Heart left ventricle (tissue), 16 donors: ENCODE data around the gene PPM1D. TPM values are rescaled to one million over a fixed set of nuclear protein-coding genes. Genes with fewer than 3 reads are reported as not detected.

Source experiments
- ATAC-seq, 4 donors: fragments of 200-7000 bp; cut with Tn5 transposase; one replicate each; pipeline ENCODE4 v1.9.1; 2020 to 2022; ENCODE audit warnings: moderate library complexity in 4 of 4, mild to moderate bottlenecking in 3 of 4, moderate number of reproducible peaks in 1 of 4
- DNase-seq, 5 donors: peaks; one replicate each; pipeline ENCODE4 v3.0.0-alpha.2; 2020
- H3K27ac ChIP-seq, 12 donors: fragments of 200-600 bp; sonication (generic) in 4 of 12; one replicate each; pipeline versions ENCODE4 v1.5.0 to v1.8.0; 2016 to 2022; ENCODE audit warnings: mild to moderate bottlenecking in 2 of 12
- H3K27me3 ChIP-seq, 9 donors: fragments of 200-600 bp; sonication (generic) in 2 of 9; one replicate each; pipeline versions ENCODE4 v1.5.1 to v1.8.0; 2016 to 2022; ENCODE audit warnings: mild to moderate bottlenecking in 3 of 9
- H3K36me3 ChIP-seq, 9 donors: fragments of 200-600 bp; sonication (generic) in 2 of 9; one replicate each; pipeline versions ENCODE4 v1.5.0 to v1.8.0; 2018 to 2022; ENCODE audit warnings: mild to moderate bottlenecking in 2 of 9
- H3K4me1 ChIP-seq, 12 donors: fragments of 200-600 bp; sonication (generic) in 4 of 12; one replicate each; pipeline versions ENCODE4 v1.5.0 to v1.8.0; 2016 to 2022; ENCODE audit warnings: mild to moderate bottlenecking in 3 of 12
- H3K4me3 ChIP-seq, 12 donors: fragments of 200-600 bp; sonication (generic) in 4 of 12; one replicate each; pipeline versions ENCODE4 v1.5.0 to v1.8.0; 2017 to 2022; ENCODE audit warnings: mild to moderate bottlenecking in 9 of 12, moderate library complexity in 4 of 12
- H3K9me3 ChIP-seq, 12 donors: fragments of 200-600 bp; sonication (generic) in 4 of 12; one replicate each; pipeline versions ENCODE4 v1.5.0 to v1.8.0; 2016 to 2022; ENCODE audit warnings: mild to moderate bottlenecking in 1 of 12
- POLR2A ChIP-seq, 2 donors: fragments of 450-650 bp; IDR thresholded peaks; one replicate each; pipeline ENCODE4 v1.6.1; 2017; ENCODE audit warnings: antibody characterized with exemption in 2 of 2, mild to moderate bottlenecking in 2 of 2, moderate library complexity in 2 of 2
- WGBS, 4 donors: extraction: QIAGEN DNeasy Blood & Tissue Kit in 2 of 4; methylation state at CpG; one replicate each; pipeline versions ENCODE4 v1.1.5 to v1.1.7; 2013 to 2018; 5-methylcytosine and 5-hydroxymethylcytosine counted together
- intact Hi-C, 10 donors: fragments of 100-400 bp; cut with DNase I; formaldehyde crosslinking; loops; one replicate each; pipeline versions ENCODE4 v1.11.1 to v1.14.2; 2022
- polyA plus RNA-seq, 2 donors: library from polyadenylated mRNA; stranded (reverse); fragments of 200-250 nt; gene quantifications; one replicate each; pipeline ENCODE4 v1.2.3, GENCODE V29; 2013
- total RNA-seq, 9 donors: library from RNA; depleted of rRNA in 2 of 9; stranded (reverse); fragments of >200 nt in 2 of 9; fragmentation: NEBNext Ultra II Directional in 3 of 9; extraction: Animal tissue kit (Norgen Biotek cat#: 25700) in 3 of 9; gene quantifications; one replicate each; pipeline versions ENCODE4 v1.1.0 to v1.2.4, GENCODE V29; 2016 to 2023
- TF ChIP-seq, protein P1 (sequence below), 12 donors: fragments of 200-600 bp; sonication (generic) in 4 of 12; IDR thresholded peaks; one replicate each; pipeline versions ENCODE4 v1.5.0 to v1.8.0; 2018 to 2022; ENCODE audit warnings: antibody characterized with exemption in 12 of 12, mild to moderate bottlenecking in 5 of 12
- donor health status: ischemic (EF 13 %, LVEDD 7.1; RV severe dilation, severe dysfunction).
- donor health status: healthy with polysubstance abuse.
- donor health status: DM: no; HTN: yes; CAD: no.
- donor health status: DM: no; HTN: no; CAD: no.
- donor health status: ischemic (EF 25% LVEDD 6.9; RV normal size, moderate dysfunction).
- donor health status: ischemic (EF 25% LVEDD 5.7; RV mildly dilated, moderate dysfunction).
- donor health status: healthy.
- donor health status: DM: yes; HTN: yes; CAD: no.
- donor health status: ischemic (EF 35%, LVEDD 5.7; RV mildly dilated, moderate dysfunction).
- donor health status: nonischemic (EF 11% LVEDD 7.7; RV severe dilation, severe dysfunction).
- donor health status: DM: yes; HTN: yes; CAD: no.
- donor health status: PGD.
- donor health status: ischemic (EF 29% LVEDD 5.4; RV normal size, mild dysfunction).
- donor health status: nonischemic (EF 23%, LVEDD 6.1; RV moderate dilation, normal function).

PPM1D gene
- total and polyA plus RNA-seq, 11 donors, result 1.9 to 11.4 (median 7.4) TPM

DNA sequence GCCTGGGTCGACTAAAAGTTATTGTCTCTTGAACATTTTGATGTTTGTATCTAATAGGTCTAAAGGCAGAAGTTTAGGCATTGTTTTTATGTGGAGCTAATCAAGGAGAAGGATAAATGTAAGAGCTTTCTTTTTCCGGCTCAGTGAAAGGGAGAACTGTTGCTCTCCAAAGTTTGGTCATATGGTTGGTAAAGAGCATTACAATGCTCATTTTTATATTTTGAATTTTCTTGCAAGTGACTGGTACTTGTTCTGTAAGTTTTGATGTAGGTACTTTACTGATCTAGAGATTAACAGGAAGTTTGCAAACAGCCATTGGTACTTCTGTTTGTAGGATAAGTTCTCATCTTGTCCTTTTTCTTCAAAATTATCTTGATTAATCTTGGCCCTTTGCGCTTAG lies 46.7 kb downstream of the PPM1D start:
- intact Hi-C loops, result loop anchor here in 2 of 10 donors (10.0 kb wide), 1 partner anchor 182 kb away; no protein-coding TSS in a partner anchor
- WGBS, 4 donors, result 76 to 86% (median 85%) methylated on average over 3 of the region's 3 CpGs
- Histone ChIP-seq H3K27ac (no peak overlapping the region), H3K27me3 (no peaks in the 10 kb centered on the region), H3K36me3 (peaks cover 0 to 43% (median 37%) of the 10 kb centered on the region in 9 donors), H3K4me1 (peaks cover 0 to 20% (median 10%) of the 10 kb centered on the region in 12 donors), H3K4me3 (no peak overlapping the region), H3K9me3 (no peaks in the 10 kb centered on the region)
- ATAC-seq, result no peak
- no peak for TF ChIP-seq POLR2A (IDR thresholded peaks at IDR 0.05)
- DNase-seq, result no peak

DNA sequence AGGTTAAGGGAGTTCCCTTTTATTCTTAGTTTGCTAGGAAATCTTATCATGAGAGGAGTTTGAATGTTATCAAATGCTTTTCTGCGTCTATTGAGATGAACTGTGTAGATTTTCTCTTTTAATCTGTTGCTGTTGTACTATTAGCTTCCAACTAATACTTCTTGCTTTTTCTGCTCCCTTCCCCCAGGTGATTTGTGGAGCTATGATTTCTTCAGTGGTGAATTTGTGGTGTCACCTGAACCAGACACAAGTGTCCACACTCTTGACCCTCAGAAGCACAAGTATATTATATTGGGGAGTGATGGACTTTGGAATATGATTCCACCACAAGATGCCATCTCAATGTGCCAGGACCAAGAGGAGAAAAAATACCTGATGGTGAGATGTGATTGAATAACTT lies 47.7 kb downstream of the PPM1D start:
- H3K27me3 ChIP-seq, result no peaks in the 10 kb centered on the region
- peaks cover 0 to 49% (median 41%) of the 10 kb centered on the region in 9 donors for H3K36me3 ChIP-seq
- ATAC-seq (no peak), DNase-seq (no peak)
- peaks cover 0 to 20% (median 11%) of the 10 kb centered on the region in 12 donors for H3K4me1 ChIP-seq
- no peak overlapping the region for H3K4me3 ChIP-seq
- 86 to 97% (median 89%) methylated on average over 1 of the region's 1 CpG for WGBS, 4 donors
- H3K27ac ChIP-seq, result no peak overlapping the region
- no peaks in the 10 kb centered on the region for H3K9me3 ChIP-seq
- TF ChIP-seq POLR2A (IDR thresholded peaks at IDR 0.05), result no peak
- TF ChIP-seq, protein P1, sequence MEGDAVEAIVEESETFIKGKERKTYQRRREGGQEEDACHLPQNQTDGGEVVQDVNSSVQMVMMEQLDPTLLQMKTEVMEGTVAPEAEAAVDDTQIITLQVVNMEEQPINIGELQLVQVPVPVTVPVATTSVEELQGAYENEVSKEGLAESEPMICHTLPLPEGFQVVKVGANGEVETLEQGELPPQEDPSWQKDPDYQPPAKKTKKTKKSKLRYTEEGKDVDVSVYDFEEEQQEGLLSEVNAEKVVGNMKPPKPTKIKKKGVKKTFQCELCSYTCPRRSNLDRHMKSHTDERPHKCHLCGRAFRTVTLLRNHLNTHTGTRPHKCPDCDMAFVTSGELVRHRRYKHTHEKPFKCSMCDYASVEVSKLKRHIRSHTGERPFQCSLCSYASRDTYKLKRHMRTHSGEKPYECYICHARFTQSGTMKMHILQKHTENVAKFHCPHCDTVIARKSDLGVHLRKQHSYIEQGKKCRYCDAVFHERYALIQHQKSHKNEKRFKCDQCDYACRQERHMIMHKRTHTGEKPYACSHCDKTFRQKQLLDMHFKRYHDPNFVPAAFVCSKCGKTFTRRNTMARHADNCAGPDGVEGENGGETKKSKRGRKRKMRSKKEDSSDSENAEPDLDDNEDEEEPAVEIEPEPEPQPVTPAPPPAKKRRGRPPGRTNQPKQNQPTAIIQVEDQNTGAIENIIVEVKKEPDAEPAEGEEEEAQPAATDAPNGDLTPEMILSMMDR (IDR thresholded peaks at IDR 0.05), result no peak
- intact Hi-C loops, result loop anchor here in 2 of 10 donors (10.0 kb wide), 1 partner anchor 183 kb away; no protein-coding TSS in a partner anchor

DNA sequence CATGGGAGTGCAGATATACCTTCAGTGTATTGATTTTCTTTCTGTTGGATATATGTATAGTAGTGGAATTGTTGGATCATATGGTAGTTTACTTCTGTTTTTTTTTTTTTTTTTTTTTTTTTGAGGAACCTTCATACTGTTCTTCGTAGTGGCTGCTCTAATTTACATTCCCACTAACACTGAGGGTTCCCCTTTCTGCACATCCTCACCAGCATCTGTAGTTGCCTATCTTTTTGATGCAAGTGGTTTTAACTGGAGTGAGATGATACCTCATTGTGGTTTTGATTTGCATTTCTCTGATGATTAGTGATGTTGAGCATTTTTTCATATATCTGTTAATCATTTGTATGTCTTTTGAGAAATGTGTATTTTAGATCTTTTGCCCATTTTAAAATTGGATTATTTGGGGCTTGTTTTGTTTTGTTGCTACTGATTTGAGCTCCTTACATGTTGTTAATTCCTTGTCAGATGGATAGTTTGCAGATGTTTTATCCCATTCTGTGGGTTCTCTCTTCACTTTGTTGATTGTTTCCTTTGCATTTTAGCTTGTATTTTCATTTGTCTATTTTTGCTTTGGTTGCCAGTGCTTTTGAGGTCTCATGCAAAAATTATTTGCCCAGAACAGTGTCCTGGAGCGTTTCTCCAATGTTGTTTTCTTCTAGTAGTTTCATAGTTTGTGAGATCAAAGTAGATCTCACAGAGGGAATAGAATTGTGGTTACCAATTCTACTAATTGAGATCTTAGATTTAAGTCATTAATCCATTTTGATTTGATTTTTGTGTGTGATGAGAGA lies 52.7 kb downstream of the PPM1D start:
- peaks cover 0 to 68% (median 52%) of the 10 kb centered on the region in 9 donors for H3K36me3 ChIP-seq
- H3K9me3 ChIP-seq, result no peaks in the 10 kb centered on the region
- peaks cover 0 to 10% (median 0%) of the 10 kb centered on the region in 12 donors for H3K4me1 ChIP-seq
- ATAC-seq (no peak), DNase-seq (no peak)
- no peak overlapping the region for H3K4me3 ChIP-seq
- no peaks in the 10 kb centered on the region for H3K27me3 ChIP-seq
- no peak for TF ChIP-seq POLR2A (IDR thresholded peaks at IDR 0.05)
- TF ChIP-seq, protein P1 (IDR thresholded peaks at IDR 0.05), result no peak
- 89 to 97% (median 95%) methylated on average over 2 of the region's 2 CpGs for whole genome bisulfite sequencing, 4 donors
- intact Hi-C loops, result no loop called here
- no peak overlapping the region for H3K27ac ChIP-seq

DNA sequence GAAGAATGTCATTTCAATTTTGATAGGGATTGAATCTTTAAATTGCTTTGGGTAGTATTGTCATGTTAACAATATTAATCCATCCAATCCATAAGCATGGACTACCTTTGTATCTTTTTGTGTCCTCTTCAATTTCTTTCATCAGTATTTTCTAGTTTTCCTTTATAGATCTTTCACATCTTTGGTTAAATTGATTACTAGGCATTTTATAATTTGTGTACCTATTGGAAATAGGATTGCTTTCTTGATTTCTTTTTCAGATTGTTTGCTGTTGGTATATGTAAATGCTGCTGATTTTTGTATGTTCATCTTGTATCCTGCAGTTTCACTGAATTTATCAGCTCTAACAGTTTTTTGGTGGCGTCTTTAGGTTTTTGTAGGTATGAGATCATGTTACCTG lies 53.6 kb downstream of the PPM1D start:
- Histone ChIP-seq H3K4me1 (peaks cover 0 to 10% (median 0%) of the 10 kb centered on the region in 12 donors), H3K27ac (no peak overlapping the region), H3K9me3 (no peaks in the 10 kb centered on the region), H3K4me3 (no peak overlapping the region), H3K36me3 (peaks cover 0 to 68% (median 52%) of the 10 kb centered on the region in 9 donors), H3K27me3 (no peaks in the 10 kb centered on the region)
- 97 to 100% (median 99%) methylated on average over 1 of the region's 1 CpG for WGBS, 4 donors
- DNase-seq (no peak), ATAC-seq (no peak)
- intact Hi-C loops, result no loop called here
- TF ChIP-seq POLR2A (IDR thresholded peaks at IDR 0.05), result no peak
- TF ChIP-seq, protein P1 (IDR thresholded peaks at IDR 0.05), result no peak
